MCF 10A (cell line): Measurements from ENCODE around the gene DCLK1. TPM values are rescaled to one million over a fixed set of nuclear protein-coding genes. Genes with fewer than 3 reads are reported as not detected.
"Not testable (repeated sequence)": the region's sequence is repeated elsewhere in the genome, so short reads cannot be mapped to it uniquely, and the experiment has no call there.

Source experiments
- BruUV-seq: library from RNA; stranded (reverse); fragments of 400-500 nt; replicated peaks from 2 replicates; lab custom pipeline; 2021; lab: Mats Ljungman, UMichigan
- CTCF ChIA-PET: fragments of 300-600 bp; sonication (Branson Sonifier 250); formaldehyde crosslinking; extraction: SDS; loops from one replicate; lab custom pipeline; 2021; ENCODE audit warnings: antibody characterized with exemption, inconsistent platforms; lab: Yijun Ruan, JAX
- POLR2A ChIA-PET: fragments of 300-600, 350-650 bp; sonication (Branson Sonifier 250); formaldehyde crosslinking; extraction: SDS; loops from one replicate; lab custom pipeline; 2020; ENCODE audit warnings: antibody characterized with exemption, inconsistent platforms; lab: Yijun Ruan, JAX
- DNase-seq: peaks from one replicate; pipeline ENCODE4 v3.0.0-alpha.2; 2018; ENCODE audit not compliant: unreplicated experiment
- H3K27ac Mint-ChIP-seq: one replicate; pipeline ENCODE4 v1.8.0; 2022; ENCODE audit warnings: mild to moderate bottlenecking, low read depth, mixed read lengths; ENCODE audit not compliant: unreplicated experiment
- H3K27me3 Mint-ChIP-seq: one replicate; pipeline ENCODE4 v1.8.0; 2022; ENCODE audit warnings: mixed read lengths; ENCODE audit not compliant: insufficient read depth, unreplicated experiment
- H3K36me3 Mint-ChIP-seq: one replicate; pipeline ENCODE4 v1.8.0; 2022; ENCODE audit warnings: mild to moderate bottlenecking, moderate library complexity, mixed read lengths; ENCODE audit not compliant: insufficient read depth, unreplicated experiment
- H3K4me1 Mint-ChIP-seq: one replicate; pipeline ENCODE4 v1.8.0; 2022; ENCODE audit warnings: mixed read lengths; ENCODE audit not compliant: insufficient read depth, unreplicated experiment
- H3K4me3 Mint-ChIP-seq: one replicate; pipeline ENCODE4 v1.8.0; 2022; ENCODE audit warnings: mild to moderate bottlenecking, moderate library complexity, mixed read lengths; ENCODE audit not compliant: unreplicated experiment
- H3K9me3 Mint-ChIP-seq: one replicate; pipeline ENCODE4 v1.8.0; 2022; ENCODE audit warnings: mixed read lengths; ENCODE audit not compliant: unreplicated experiment
- intact Hi-C: fragments of 100-400 bp; cut with micrococcal nuclease; formaldehyde crosslinking; loops from 2 replicates; pipeline ENCODE4 v1.14.1; 2022
- total RNA-seq: library from RNA; stranded (reverse); gene quantifications from 2 replicates; pipeline ENCODE4 v1.2.3, GENCODE V29; 2022
- TF ChIP-seq, protein P1 (sequence below): fragments of 200-600 bp; IDR thresholded peaks from one replicate; pipeline ENCODE4 v1.8.0; 2022; ENCODE audit warnings: antibody characterized with exemption, mild to moderate bottlenecking; ENCODE audit not compliant: unreplicated experiment

Gene DCLK1
- total RNA-seq, 1 experiment from 2014 or later, result 0.44 TPM

DNA sequence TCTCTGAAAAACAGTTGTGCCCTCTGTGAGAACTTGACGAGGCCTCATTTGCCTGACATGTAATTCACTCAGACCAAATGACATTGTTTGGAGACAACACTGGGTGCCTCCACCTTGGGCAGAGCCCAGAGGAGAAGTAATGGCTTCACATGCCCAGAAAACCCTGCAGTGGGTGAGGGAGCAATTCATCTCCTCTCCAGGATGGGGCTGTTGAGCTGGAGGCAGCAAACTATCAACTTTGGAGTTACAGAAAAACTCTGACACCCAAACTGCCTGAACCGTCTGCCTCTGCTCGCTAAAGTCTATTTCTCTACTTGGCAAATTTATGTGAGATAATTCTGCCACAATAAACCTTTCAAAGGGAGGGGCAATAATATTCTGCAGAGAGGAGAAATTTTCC lies 146.9 kb downstream of the DCLK1 start:
- no peaks in the 10 kb centered on the region for H3K27me3 Mint-ChIP-seq
- no peaks in the 10 kb centered on the region for H3K9me3 Mint-ChIP-seq
- DNase-seq, result no peak
- TF ChIP-seq, protein P1, sequence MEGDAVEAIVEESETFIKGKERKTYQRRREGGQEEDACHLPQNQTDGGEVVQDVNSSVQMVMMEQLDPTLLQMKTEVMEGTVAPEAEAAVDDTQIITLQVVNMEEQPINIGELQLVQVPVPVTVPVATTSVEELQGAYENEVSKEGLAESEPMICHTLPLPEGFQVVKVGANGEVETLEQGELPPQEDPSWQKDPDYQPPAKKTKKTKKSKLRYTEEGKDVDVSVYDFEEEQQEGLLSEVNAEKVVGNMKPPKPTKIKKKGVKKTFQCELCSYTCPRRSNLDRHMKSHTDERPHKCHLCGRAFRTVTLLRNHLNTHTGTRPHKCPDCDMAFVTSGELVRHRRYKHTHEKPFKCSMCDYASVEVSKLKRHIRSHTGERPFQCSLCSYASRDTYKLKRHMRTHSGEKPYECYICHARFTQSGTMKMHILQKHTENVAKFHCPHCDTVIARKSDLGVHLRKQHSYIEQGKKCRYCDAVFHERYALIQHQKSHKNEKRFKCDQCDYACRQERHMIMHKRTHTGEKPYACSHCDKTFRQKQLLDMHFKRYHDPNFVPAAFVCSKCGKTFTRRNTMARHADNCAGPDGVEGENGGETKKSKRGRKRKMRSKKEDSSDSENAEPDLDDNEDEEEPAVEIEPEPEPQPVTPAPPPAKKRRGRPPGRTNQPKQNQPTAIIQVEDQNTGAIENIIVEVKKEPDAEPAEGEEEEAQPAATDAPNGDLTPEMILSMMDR, result no peak
- BruUV-seq, result no TSS peak
- peaks cover 7% of the 10 kb centered on the region for H3K36me3 Mint-ChIP-seq
- intact Hi-C loops, result no loop called here
- H3K27ac Mint-ChIP-seq, result no peak overlapping the region
- H3K4me3 Mint-ChIP-seq, result no peak overlapping the region
- H3K4me1 Mint-ChIP-seq, result peaks cover 23% of the 10 kb centered on the region
- CTCF ChIA-PET, result no interaction called here
- POLR2A ChIA-PET, result no interaction called here

DNA sequence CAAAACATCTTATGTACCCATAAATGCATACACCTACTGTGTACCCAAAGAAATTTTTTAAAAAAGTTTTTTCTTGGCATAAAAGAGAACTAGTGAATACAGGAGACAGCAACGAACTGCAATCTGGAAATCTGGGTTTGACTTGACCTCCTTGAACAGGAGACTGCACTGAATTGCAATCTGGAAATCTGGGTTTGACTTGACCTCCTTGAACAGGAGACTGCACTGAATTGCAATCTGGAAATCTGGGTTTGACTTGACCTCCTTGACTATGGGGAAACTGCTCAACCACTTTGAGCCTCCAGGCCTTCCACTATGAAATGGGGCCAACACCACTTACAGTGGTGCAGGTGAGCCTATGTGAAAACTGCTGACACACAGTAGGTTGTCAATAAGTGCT lies 147.5 kb downstream of the DCLK1 start:
- H3K36me3 Mint-ChIP-seq, CTCF ChIA-PET, BruUV-seq, DNase-seq, H3K27ac Mint-ChIP-seq, H3K27me3 Mint-ChIP-seq, intact Hi-C loops, POLR2A ChIA-PET, H3K9me3 Mint-ChIP-seq, H3K4me3 Mint-ChIP-seq: not testable (repeated sequence)
- H3K4me1 Mint-ChIP-seq, result peaks cover 23% of the 10 kb centered on the region

DNA sequence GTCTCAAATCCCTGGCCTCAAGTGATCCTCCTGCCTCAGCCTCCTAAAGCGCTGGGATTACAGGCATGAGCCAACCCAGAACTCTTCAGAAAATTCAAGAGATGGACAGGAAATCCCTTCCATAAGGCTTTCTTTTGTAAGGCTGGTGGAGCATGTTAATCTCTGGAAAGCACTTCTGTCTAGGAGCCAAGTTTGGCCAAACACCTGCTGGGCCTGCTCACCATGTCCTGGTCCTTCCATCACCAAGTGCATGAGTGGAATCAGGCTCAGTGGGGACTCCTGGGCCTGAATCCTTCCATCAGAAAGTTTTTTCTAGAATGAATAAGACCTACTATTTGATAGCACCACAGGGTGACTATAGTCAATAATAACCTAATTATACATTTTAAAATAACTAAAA lies 148.0 kb downstream of the DCLK1 start:
- Mint-ChIP-seq H3K9me3 (no peaks in the 10 kb centered on the region), H3K36me3 (peaks cover 7% of the 10 kb centered on the region), H3K27ac (no peak overlapping the region), H3K4me1 (peaks cover 22% of the 10 kb centered on the region), H3K27me3 (no peaks in the 10 kb centered on the region), H3K4me3 (no peak overlapping the region)
- BruUV-seq, result no TSS peak
- TF ChIP-seq, protein P1, result no peak
- CTCF ChIA-PET, result interaction anchor here (0.8 to 2.4 kb wide), 2 partner anchors 292 to 296 kb away, joined by 4 to 11 read pairs; no protein-coding TSS in a partner anchor
- intact Hi-C loops, result no loop called here
- no peak for DNase-seq
- POLR2A ChIA-PET, result interaction anchor here (0.6 kb wide), 1 partner anchor 11 kb away, joined by 3 read pairs; no protein-coding TSS in a partner anchor

DNA sequence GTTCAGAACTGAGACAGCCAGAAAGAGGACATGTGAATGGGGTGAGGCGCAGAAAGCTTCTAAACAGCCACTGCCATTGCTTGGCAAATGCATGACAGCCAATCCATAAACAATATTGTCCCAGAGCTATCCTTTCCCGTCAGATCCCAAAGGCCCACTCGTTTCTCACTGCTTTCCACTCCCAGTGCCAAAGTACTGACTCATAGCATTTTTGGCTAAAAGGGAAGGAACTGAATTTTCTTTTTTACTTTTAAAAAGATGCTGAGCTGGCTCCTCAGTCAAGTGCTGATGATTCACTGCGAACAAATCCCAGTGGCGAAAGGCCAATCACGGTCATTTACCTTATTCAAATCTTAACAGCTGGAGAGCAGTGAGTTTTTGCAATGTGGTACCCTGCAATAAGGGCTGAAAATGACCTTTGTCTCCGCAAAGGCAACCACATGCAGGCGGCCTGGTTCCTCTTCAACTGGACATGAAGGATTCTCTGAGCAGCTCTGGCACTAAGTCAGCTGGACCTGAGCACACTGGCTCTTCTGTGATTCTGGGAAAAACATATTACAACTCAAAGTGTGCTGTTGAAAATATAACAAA lies 151.7 kb downstream of the DCLK1 start:
- H3K36me3 Mint-ChIP-seq, result peaks cover 7% of the 10 kb centered on the region
- ChIA-PET POLR2A (interaction anchor here (0.6 to 2.6 kb wide), 20 partner anchors 9 to 664 kb away, joined by 3 to 30 read pairs (median 4); no protein-coding TSS in a partner anchor), CTCF (interaction anchor here (0.6 to 10.1 kb wide), 41 partner anchors 8 to 1003 kb away, joined by 3 to 278 read pairs (median 4); no protein-coding TSS in a partner anchor)
- peaks cover 17% of the 10 kb centered on the region for H3K4me1 Mint-ChIP-seq
- peaks cover 4% of the 10 kb centered on the region for H3K9me3 Mint-ChIP-seq
- intact Hi-C loops, result loop anchor here (1.0 to 10.0 kb wide), 6 partner anchors 15 to 1001 kb away; partner anchors contain the start of gene SPART
- no peak overlapping the region for H3K4me3 Mint-ChIP-seq
- BruUV-seq, result no TSS peak
- H3K27ac Mint-ChIP-seq, result peak overlapping the region; percentile 77
- TF ChIP-seq, protein P1, result no peak
- H3K27me3 Mint-ChIP-seq, result no peaks in the 10 kb centered on the region
- DNase-seq, result peak; percentile 94
